SIG-M5 treated with dmso at 0.1 percent for 504 hours (cell line): ENCODE measurements around the gene MINK1.

Experiments
- DNase-seq: peaks from one replicate; lab custom pipeline; 2025; ENCODE audit not compliant: unreplicated experiment; lab: John Stamatoyannopoulos, UW

MINK1 gene

DNA sequence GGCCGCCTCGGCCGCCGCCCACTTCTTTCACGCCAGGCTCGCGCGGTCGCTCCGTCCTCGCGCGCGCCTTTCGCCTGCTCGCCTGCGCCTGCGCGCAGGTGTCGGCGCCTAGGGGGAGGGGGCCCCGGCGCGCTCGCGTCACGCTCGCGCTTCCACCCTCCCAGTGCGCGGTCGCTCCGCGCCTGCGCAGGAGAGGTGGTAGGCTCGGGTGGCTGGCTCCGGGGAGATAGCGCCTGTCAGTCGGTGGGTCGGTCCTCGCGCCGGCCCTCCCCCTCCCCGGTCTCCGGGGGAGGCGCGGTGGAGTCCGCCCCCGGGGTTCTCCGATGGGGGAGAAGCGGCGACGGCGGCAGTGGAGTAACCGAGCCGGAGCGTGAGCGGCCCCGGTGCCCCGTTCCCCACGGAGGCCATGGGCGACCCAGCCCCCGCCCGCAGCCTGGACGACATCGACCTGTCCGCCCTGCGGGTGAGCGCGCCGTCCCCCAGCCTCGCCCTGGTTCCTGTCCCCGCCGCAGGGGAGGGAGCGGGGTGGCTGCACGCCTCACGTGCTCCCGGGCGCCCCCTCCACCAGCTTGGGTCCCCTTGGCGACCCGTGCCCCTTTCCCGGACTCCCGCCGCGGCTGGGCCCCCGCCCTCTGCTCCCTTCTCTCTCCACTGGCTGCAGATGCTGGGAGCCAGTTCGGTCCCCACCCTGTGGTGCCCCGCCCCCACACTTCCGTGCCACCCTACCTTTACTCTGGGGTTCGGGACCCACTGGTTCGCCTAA, at the start of gene MINK1:
MINK1 (plus strand) TSS at position 163 of the 763 bp plus-strand sequence; CDS start at position 407, 244 bp downstream.
- peak; percentile 76 for DNase-seq

DNA sequence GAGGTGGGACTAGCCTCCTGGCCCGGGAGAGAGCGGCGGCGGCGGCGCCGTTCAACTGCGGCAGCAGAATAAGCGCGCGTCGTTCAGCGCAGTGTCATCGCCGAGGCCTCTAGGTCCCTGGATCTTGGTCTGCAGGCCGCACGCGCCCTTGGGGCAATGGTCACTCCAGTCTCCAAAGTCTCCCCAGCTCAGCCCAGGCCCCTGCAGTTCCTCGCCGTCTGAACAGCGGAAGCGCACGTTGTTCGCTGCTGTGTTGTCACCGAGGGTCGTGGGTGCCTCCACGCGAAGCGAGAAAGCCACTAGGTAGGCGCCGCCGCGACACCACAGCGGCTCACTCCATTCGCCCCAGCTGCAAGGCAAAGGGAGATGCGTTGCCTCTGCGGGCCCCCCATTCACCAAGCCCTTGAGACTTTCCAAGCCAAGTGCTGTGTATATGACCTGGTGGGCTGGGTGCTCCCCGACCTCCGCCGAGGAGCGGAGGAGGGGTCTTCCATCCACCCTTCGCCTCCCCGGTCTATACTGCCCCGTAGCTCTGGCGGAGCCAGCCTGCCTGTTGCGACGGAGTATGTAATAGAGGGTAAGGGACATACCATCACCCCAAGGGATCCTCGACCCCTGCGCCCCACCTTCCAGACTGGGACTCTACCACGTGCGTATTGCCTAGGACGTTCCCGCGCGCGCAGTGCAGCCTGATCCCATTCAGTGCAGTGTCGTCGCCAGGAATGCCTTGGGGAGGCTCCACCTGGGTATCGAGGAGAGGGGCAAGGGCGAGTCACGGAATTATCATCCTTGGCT, 47.6 kb upstream of the MINK1 start:
- no peak for DNase-seq

DNA sequence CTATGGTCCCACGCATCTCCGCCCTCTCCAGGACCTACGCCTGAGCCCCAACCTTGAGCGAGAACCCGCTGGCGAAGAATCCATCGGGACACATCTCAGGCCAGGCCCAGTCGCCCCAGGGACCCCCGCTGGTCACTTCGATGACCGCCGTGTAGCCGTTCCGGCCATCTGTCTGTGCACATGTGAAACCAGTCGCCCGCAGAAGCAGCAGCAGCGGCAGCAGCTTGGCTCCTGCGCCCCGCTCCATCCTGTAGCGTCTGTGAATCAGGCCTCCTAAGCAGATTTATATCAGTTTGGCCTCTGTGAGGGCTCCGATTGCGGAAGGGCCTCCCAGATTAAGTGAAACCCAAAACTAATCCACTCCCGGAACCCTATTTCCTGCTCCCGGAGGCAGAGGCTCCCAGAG, 47.0 kb upstream of the MINK1 start, which contains the start of gene VMO1:
VMO1 (minus strand) TSS at position 259 of the 406 bp plus-strand sequence; CDS start at position 247, 12 bp downstream.
- no peak for DNase-seq

DNA sequence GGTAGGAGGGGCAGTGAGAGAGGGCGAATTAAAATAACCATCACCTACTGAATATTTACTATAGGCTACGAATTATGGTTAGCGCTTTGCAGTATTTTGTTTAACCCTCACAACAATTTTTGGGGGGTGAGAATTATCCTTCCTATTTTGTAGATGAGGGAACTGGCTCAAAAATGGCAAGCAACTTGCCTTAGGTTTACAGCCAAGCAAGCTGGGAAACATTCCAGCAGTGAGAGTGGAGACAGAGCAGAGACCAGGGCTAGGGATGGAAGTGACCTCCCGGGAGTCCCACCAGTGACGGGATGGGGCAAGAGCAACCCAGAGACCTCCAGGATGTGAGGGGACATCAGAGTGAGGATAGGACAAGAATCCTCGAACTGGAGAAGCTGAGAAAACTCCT, 46.6 kb upstream of the MINK1 start:
- DNase-seq, result no peak

DNA sequence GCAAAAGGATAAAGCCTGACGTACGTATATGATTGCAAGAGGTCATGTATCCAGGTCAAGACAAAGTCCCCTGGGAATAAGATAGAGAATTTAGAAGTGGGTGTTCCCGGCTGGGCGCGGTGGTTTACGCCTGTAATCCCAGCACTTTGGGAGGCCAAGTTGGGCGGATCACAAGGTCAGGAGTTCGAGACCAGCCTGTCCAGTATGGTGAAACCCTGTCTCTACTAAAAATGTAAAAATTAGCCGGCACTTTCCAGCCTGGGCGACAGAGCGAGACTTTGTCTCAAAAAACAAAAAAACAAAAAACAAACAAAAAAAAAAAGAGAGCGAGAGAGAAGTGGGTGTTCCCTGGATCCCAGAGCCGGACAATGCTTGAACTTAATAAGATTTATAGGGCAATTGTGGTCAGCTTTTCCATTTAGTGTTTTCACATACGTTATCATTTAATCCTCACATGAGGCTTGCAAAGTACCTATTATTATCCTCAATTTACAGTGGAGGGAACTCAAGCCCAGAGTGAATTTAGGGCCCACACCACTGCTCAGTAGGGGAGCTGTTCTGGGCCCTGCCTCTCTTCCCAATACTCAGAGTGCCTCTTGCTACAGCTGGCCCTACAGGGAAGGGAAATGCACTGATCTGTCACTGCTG, 44.9 kb upstream of the MINK1 start:
- no peak for DNase-seq

DNA sequence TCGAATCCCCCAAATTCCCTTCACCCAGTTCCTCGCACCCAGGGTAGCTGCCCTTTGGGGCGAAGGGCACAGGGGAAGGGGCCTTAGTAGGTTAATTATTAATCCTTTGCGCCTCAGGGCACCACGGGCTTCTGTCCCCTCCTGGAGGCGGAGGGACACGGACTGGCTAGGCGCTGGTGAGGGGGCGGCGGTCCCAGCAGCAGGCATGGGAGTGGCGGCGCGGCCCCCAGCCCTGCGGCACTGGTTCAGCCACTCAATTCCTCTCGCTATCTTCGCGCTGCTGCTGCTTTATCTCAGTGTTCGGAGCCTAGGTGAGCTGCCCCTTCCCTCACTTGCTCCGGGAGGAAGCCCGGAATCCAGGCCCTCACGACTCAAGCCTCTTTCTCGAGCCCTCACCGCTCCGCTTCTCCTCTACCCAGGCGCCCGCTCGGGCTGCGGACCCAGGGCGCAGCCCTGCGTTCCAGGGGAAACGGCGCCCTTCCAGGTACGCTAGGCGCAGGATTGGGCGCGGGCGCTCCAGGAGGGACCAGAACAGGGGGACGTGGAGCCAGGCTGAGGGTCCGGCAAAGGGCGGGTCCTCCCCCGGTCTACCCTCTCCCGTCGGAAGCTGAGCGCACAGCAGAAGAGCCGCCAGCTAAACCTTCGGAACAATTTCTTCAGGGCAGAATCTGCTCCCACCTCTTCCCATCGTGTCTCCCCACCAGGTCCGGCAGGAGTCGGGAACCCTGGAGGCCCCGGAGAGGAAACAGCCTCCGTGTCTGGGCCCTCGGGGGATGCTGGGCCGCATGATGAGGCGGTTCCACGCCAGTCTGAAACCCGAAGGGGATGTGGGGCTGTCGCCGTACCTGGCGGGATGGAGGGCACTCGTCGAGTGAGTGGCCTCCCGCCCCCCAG, 44.1 kb upstream of the MINK1 start, which contains the start of gene GLTPD2:
GLTPD2 (plus strand) TSS at position 158 of the 894 bp plus-strand sequence; CDS start at position 206, 48 bp downstream.
- no peak for DNase-seq

DNA sequence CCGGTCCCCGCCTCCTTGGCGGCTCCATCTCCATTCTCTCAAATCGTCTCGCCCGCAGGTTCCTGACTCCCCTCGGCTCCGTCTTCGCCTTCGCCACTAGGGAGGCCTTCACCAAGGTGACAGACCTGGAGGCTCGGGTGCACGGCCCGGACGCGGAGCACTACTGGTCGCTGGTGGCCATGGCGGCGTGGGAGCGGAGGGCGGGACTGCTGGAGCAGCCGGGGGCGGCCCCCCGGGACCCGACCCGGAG, 43.5 kb upstream of the MINK1 start:
- peak; percentile 64 for DNase-seq

DNA sequence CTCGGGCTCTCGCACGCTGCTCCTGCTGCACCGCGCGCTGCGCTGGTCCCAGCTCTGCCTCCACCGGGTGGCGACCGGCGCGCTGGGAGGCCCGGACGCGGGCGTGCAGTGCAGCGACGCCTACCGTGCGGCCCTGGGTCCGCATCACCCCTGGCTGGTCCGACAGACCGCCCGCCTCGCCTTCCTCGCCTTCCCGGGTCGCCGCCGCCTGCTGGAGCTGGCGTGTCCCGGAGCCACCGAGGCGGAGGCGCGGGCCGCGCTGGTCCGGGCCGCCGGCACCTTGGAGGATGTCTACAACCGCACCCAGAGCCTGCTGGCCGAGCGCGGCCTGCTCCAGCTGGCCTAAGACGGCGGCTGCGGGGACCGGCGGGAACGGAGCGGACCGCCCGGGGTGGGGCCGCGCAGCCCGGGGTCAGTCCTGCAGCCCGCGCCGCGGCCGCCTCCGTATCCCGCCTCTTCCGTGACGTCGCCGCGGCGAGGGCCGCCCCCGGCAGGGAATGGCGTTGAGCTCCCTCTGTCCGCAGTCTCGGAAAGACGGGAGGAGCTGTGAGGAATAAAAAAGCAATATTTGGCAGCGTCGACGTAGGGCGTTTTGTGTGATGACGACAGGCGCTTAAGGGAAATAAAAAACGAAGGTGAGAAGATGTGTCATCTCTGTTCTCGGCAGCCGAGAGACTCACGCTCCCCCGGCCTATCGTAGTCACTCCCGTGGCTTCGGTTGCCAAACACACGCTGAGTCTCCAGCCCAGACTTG, 43.0 kb upstream of the MINK1 start:
- DNase-seq, result peak; percentile 64

DNA sequence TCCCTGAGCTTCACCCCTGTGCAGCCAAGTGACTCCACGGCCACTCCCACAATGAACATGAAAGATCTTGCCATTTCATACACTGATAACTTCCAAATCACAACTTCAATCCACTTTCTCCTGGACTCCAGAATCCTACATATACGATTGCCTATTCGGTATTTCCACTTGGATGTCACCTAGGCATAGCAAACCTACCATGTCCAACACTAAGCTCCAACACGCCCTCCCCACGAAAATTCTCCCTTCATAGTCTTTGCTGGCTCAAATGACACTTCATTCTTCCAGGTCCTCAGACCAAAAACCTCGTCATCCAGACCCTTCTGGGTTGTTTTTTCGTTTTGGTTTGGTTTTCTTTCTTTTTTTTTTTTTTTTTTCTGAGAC, 42.4 kb upstream of the MINK1 start:
- no peak for DNase-seq

DNA sequence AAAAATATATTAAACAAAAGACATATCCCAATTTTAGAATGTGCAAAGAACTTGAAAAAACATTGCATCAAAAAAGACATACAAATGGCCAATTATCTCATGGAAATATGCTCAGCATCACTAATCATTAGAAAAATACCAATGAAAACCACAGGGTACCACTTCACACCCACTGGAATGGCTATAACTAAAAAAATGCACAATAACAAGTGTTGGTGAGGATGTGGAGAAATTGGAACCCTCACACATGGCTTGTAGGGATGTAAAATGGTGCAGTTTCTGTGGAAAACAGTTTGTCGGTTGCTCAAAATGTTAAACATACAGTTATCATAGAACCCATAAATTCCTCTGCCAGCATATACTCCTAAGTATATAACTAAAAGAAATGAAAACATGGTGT, 38.0 kb upstream of the MINK1 start:
- DNase-seq, result no peak

DNA sequence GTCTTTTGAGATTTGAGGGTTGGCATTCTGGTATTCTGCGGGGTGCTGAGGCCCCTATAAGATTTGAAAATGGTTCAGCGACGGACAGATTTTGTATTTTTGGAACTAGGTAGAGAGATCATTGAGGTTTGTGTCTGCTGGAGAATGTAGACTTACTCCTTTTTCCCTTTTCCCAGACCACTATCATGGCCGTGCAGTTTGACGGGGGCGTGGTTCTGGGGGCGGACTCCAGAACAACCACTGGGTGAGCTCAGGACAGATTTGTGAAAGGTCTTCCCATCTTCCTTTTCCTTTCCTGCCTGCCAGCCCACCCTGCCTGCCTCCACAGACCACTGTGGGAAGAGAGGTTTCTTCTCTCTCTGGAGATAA, 36.6 kb upstream of the MINK1 start:
- DNase-seq, result no peak

DNA sequence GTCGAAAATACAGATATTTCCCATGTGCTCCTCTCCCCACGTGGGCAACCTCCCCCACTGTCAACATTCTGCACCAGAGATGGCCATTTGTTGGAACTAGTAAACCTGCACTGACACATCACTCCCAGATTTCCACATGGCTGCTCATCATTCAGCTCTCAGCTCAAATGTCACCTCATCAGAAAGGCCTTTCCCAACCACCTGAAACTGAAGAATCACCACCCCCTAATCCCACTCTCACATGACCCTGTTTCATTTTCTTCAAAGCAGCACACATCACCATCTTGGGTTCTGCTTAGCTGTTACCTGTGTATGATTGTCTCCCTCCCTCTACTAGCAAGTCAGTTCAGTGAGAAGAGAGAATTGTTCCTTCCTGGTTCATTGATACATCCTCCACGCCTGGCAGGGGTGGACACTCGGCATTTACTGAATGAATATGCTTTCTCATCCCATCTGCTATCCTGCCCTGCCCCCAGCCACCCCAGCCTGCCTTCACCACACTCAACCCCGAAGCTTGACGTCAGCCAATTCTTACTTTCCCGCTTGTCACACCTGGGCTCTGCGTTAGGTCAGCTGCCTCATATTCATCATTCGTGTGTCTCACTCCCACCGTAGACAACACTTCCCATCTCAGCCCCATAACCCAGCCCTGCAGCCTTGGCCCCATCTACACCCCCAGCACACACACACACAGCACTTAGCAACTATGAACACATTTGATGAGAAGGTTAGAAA, 32.5 kb upstream of the MINK1 start:
- no peak for DNase-seq

DNA sequence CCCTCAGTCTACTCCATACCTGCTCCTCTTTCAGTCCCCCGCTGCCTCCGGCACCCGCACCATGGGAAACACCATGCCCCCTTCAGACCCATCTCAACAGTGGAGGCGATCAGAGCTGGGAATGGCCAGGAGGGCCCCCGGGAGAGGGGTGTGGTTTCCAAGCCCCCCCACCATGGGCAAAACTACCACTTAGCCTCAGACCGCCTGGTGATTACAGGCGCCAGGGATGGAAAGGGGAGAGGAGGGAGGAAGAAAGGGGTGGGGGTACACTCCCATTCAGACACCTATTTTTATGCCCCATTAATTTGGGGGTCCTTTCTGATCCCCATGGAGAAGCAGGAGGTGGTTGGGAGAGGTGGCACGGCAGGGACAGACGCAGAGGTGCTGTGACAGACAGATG, 30.9 kb upstream of the MINK1 start, which contains the start of gene C17orf114:
C17orf114 (minus strand) TSS at position 101 of the 400 bp plus-strand sequence.
- no peak for DNase-seq

DNA sequence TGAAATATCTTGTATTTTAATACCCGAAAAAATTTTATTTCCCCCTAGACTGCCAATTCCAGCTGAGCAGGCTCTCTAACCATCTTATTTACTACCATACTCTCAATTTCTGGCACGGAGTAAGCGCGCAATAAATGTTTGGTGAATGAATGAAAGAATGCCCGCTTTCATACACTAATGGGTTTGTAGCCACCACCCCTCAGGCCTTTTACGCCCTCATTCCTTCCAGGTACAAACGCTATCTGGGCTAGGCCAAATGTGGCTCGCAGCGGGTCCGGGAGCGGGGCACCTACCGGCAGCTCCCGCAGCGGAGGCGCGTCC, 26.7 kb upstream of the MINK1 start:
- DNase-seq, result no peak

DNA sequence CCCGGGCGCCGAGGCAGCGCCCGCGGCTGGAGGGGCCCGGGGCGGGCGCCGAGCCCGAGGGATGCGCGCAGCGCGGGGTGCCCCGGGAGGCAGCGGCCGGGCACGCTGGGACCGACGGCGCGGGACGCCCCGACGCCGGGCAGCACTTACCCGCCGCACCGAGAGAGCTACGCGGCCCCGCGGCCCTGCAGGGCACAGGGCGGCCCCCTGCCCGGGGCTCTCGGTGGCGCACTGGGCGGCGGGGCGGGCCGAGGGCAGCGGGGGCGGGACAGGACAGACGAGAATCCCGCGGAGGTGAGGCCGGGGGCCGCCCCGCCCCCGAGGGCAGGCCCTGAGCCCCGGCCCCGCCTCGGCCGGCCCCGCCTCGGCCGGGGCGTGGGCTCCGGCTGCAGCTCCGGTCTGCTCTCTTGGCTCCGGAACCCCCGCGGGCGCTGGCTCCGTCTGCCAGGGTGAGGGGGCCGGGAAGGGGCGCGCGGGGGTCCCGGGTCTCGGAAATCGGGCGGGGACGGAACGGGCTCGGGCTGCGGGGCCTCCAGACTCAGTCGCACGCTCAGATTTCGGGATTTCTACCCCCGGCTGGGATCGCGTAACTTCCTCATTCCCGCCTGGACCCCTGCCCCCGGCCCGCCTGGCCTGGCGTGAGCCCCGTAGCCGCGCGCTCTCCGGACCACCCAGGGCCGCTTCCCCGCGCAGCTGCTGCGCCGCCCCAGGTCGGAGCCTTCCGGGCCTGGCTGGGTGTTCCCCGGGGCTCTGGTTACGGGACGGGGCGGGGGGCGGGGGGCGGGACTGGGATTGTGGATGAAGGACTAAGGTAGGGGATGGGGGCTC, 26.1 kb upstream of the MINK1 start, which contains the start of gene PLD2:
PLD2 (plus strand) TSS at position 376 of the 828 bp plus-strand sequence. CDS start 621 bp downstream, outside the sequence.
- DNase-seq, result peak; percentile 66

DNA sequence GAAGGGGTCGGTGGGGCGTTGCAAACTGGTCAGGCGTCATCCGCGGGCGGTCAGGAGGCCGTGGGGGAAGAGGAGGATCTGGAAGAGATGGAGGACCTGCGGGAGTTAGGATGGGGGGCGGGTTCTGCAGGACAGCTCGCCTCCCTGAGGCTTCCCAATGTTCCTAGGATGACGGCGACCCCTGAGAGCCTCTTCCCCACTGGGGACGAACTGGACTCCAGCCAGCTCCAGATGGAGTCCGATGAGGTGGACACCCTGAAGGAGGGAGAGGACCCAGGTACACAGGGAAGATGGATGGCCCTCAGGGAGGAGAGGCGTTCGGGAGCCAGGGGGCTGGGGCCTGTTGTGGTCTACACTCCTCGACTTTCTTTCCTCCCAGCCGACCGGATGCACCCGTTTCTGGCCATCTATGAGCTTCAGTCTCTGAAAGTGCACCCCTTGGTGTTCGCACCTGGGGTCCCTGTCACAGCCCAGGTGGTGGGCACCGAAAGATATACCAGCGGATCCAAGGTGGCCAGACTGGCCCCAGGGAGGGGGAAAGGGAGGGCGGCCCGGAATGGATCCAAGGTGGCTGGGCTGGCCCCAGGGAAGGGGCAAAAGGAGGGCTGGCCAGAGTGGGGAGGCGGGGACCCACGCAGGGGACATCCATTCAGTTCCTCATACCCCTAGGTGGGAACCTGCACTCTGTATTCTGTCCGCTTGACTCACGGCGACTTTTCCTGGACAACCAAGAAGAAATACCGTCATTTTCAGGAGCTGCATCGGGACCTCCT, 25.3 kb upstream of the MINK1 start:
- DNase-seq, result no peak

DNA sequence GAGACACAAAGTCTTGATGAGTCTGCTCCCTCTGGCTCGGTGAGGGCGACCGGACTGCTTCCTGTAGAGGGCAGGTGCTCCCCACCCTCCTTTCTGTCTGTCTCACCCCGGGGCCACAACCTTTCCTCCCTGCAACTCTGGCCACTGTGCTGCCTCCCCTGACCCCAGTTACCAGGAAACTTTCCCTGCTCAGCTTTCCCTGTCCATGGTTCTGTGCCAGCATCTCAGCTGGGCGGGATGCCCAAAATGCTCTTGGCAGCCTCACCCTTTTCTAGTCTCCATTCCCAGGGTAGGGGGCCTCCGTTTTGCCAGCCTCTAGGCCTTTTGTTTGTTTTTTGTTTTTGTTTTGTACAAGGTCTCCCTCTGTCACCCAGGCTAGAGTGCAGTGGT, 24.8 kb upstream of the MINK1 start:
- DNase-seq, result no peak
